ENCODE data around the gene CGB8. TPM values are rescaled to one million over a fixed set of nuclear protein-coding genes. Genes with fewer than 3 reads are reported as not detected.

CGB8 gene
- total RNA-seq, 1 donor from 2014 or later: not detected

- Mint-ChIP-seq H3K4me1 (ENCODE audit: low read depth) (no peaks in the 10 kb centered on the region), H3K27ac (no peak overlapping the region), H3K36me3 (ENCODE audit: insufficient read depth) (peaks cover 8% of the 10 kb centered on the region), H3K27me3 (no peaks in the 10 kb centered on the region), H3K4me3 (ENCODE audit: low read depth) (no peak overlapping the region), H3K9me3 (ENCODE audit: low read depth) (no peaks in the 10 kb centered on the region)
- no peak for TF ChIP-seq CTCF (IDR thresholded peaks at IDR 0.05; ENCODE audit: unreplicated experiment)
- DNase-seq (ENCODE audit: low spot score, unreplicated experiment): no peak
These were observed 43.8 kb downstream of the CGB8 start for GRCh38 chr19:49004964-49005614.

DNA sequence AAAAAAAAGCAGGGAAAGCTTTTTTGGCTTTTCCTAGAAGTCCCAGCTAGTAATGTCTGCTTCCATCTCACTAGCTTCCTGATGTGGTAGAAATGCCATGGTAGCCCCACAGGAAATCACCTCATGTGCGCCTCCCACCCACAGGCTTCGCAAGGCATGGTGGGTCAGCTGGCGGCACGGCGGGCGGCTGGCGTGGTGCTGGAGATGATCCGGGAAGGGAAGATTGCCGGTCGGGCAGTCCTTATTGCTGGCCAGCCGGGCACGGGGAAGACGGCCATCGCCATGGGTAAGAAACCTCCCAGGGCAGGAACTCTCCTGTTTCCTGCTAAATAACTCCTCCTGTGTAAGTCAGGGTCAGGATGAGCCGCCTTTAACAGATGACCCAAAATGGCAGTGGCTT lies 44.8 kb downstream of the CGB8 start:
- H3K4me3 Mint-ChIP-seq (ENCODE audit: low read depth): no peak overlapping the region
- no peaks in the 10 kb centered on the region for H3K27me3 Mint-ChIP-seq
- no peak for DNase-seq (ENCODE audit: low spot score, unreplicated experiment)
- H3K4me1 Mint-ChIP-seq (ENCODE audit: low read depth): no peaks in the 10 kb centered on the region
- no peak for TF ChIP-seq CTCF (IDR thresholded peaks at IDR 0.05; ENCODE audit: unreplicated experiment)
- no peak overlapping the region for H3K27ac Mint-ChIP-seq
- H3K9me3 Mint-ChIP-seq (ENCODE audit: low read depth): no peaks in the 10 kb centered on the region
- H3K36me3 Mint-ChIP-seq (ENCODE audit: insufficient read depth): peaks cover 10% of the 10 kb centered on the region

- Mint-ChIP-seq H3K9me3 (ENCODE audit: low read depth) (no peaks in the 10 kb centered on the region), H3K27me3 (no peaks in the 10 kb centered on the region), H3K27ac (peak overlapping the region; percentile 42), H3K36me3 (ENCODE audit: insufficient read depth) (peaks cover 3% of the 10 kb centered on the region), H3K4me1 (ENCODE audit: low read depth) (peaks cover 7% of the 10 kb centered on the region), H3K4me3 (ENCODE audit: low read depth) (no peak overlapping the region)
- TF ChIP-seq CTCF (IDR thresholded peaks at IDR 0.05; ENCODE audit: unreplicated experiment): peak; percentile 74
- peak; percentile 49 for DNase-seq (ENCODE audit: low spot score, unreplicated experiment)
These were observed 49.2 kb downstream of the CGB8 start for GRCh38 chr19:48999481-49000325.

GRCh38 chr19:48997972-48998371 lies 50.9 kb downstream of the CGB8 start:
- Mint-ChIP-seq H3K27me3 (no peaks in the 10 kb centered on the region), H3K9me3 (ENCODE audit: low read depth) (no peaks in the 10 kb centered on the region), H3K4me1 (ENCODE audit: low read depth) (peaks cover 14% of the 10 kb centered on the region), H3K36me3 (ENCODE audit: insufficient read depth) (peaks cover 2% of the 10 kb centered on the region), H3K27ac (peak overlapping the region; percentile 44), H3K4me3 (ENCODE audit: low read depth) (no peak overlapping the region)
- TF ChIP-seq CTCF (IDR thresholded peaks at IDR 0.05; ENCODE audit: unreplicated experiment): peak; percentile 60
- DNase-seq (ENCODE audit: low spot score, unreplicated experiment): peak; percentile 53

Small RNA genes lying within 50 kb of the gene (microRNA-seq; reads per million reads assigned to microRNA genes)
- not detected for gene MIR6798 (ENCODE audit: borderline number of aligned reads, unreplicated experiment)

Other genes with a start within 250 kb of the CGB8 start
- 61.0 and 70.0 TPM in 2 replicates for gene BCAT2, start 238.1 kb downstream of the CGB8 start, total RNA-seq
- 20.5 and 22.1 TPM in 2 replicates for gene HSD17B14, start 212.6 kb downstream of the CGB8 start, total RNA-seq
- gene PLEKHA4, start 180.5 kb downstream of the CGB8 start, total RNA-seq: 8.5 and 11.7 TPM in 2 replicates
- 44.5 and 48.9 TPM in 2 replicates for gene PPP1R15A, start 176.7 kb downstream of the CGB8 start, total RNA-seq
- 0.46 TPM in 1 of 2 replicates, not detected in the other for gene TULP2, start 150.4 kb downstream of the CGB8 start, total RNA-seq
- gene NUCB1, start 148.8 kb downstream of the CGB8 start, total RNA-seq: 149 and 165 TPM in 2 replicates
- 1.1 and 1.8 TPM in 2 replicates for gene DHDH, start 115.4 kb downstream of the CGB8 start, total RNA-seq
- 141 and 153 TPM in 2 replicates for gene BAX, start 94.2 kb downstream of the CGB8 start, total RNA-seq
- 2,544 and 2,716 TPM in 2 replicates for gene FTL, start 83.8 kb downstream of the CGB8 start, total RNA-seq
- gene GYS1, start 55.8 kb downstream of the CGB8 start, total RNA-seq: 57.4 and 65.8 TPM in 2 replicates
- 81.5 and 83.0 TPM in 2 replicates for gene RUVBL2, start 55.2 kb downstream of the CGB8 start, total RNA-seq
- not detected in 2 replicates for gene LHB, start 32.0 kb downstream of the CGB8 start, total RNA-seq
- gene CGB3, start 24.8 kb downstream of the CGB8 start, total RNA-seq: not detected in 2 replicates
- gene CGB2, start 17.2 kb downstream of the CGB8 start, total RNA-seq: not detected in 2 replicates
- not detected in 2 replicates for gene CGB1, start 12.2 kb downstream of the CGB8 start, total RNA-seq
- not detected in 2 replicates for gene CGB5, start 5.3 kb downstream of the CGB8 start, total RNA-seq
- 0.38 and 0.80 TPM in 2 replicates for gene CGB7, start 8.6 kb upstream of the CGB8 start, total RNA-seq
- 0.91 and 1.5 TPM in 2 replicates for gene NTF4, start 15.7 kb upstream of the CGB8 start, total RNA-seq
- not detected in 2 replicates for gene KCNA7, start 23.6 kb upstream of the CGB8 start, total RNA-seq
- gene SNRNP70, start 36.3 kb upstream of the CGB8 start, total RNA-seq: 355 and 363 TPM in 2 replicates
- 7.0 and 9.3 TPM in 2 replicates for gene LIN7B, start 65.3 kb upstream of the CGB8 start, total RNA-seq
- gene C19orf73, start 70.0 kb upstream of the CGB8 start, total RNA-seq: 1.3 and 1.5 TPM in 2 replicates
- gene PPFIA3, start 70.4 kb upstream of the CGB8 start, total RNA-seq: 6.7 and 8.5 TPM in 2 replicates
- gene HRC, start 106.3 kb upstream of the CGB8 start, total RNA-seq: 1.6 and 2.1 TPM in 2 replicates
- 16.9 and 17.7 TPM in 2 replicates for gene TRPM4, start 108.7 kb upstream of the CGB8 start, total RNA-seq

All from progenitor cell of endocrine pancreas (in vitro differentiated cells).